Activated CD8-positive, alpha-beta memory T cell treated with anti-CD3 and anti-CD28 coated beads, Interleukin-2, amount 10 ng/mL, durations not matched to agents 7 days and 5 days (primary cell): ENCODE measurements around the gene NCKAP5. TPM values are rescaled to one million over a fixed set of nuclear protein-coding genes. Genes with fewer than 3 reads are reported as not detected.
"Not testable (repeated sequence)": the region's sequence is repeated elsewhere in the genome, so short reads cannot be mapped to it uniquely, and the experiment has no call there.

Experiments used
- ATAC-seq: fragments of 150-1000 bp; cut with Tn5 transposase; one replicate; pipeline ENCODE4 v1.10.0; 2021; ENCODE audit warnings: moderate library complexity
- CTCF ChIA-PET: fragments of 350-600 bp; sonication (Branson Sonifier 250); formaldehyde crosslinking; loops from one replicate; lab custom pipeline; 2021; ENCODE audit warnings: antibody characterized with exemption; lab: Charles Lee
- DNase-seq: peaks from one replicate; pipeline ENCODE4 v3.0.0-alpha.2; 2020
- H3K27ac Mint-ChIP-seq: one replicate; pipeline ENCODE4 v1.8.0; 2021; ENCODE audit warnings: mild to moderate bottlenecking, mixed read lengths
- H3K27me3 Mint-ChIP-seq: one replicate; pipeline ENCODE4 v1.8.0; 2021; ENCODE audit warnings: mixed read lengths
- H3K36me3 Mint-ChIP-seq: one replicate; pipeline ENCODE4 v1.8.0; 2021; ENCODE audit warnings: mild to moderate bottlenecking, mixed read lengths
- H3K4me1 Mint-ChIP-seq: one replicate; pipeline ENCODE4 v1.8.0; 2021; ENCODE audit warnings: mixed read lengths
- H3K4me3 Mint-ChIP-seq: one replicate; pipeline ENCODE4 v1.8.0; 2021; ENCODE audit warnings: mild to moderate bottlenecking, moderate library complexity, mixed read lengths
- H3K9me3 Mint-ChIP-seq: one replicate; pipeline ENCODE4 v1.8.0; 2022; ENCODE audit warnings: low read depth, mixed read lengths
- total RNA-seq, 2 experiments: library from RNA; stranded (reverse); gene quantifications; one replicate each; pipeline ENCODE4 v1.2.3, GENCODE V29; 2021

Gene NCKAP5
- total RNA-seq, 2 experiments from 2014 or later = not detected

DNA sequence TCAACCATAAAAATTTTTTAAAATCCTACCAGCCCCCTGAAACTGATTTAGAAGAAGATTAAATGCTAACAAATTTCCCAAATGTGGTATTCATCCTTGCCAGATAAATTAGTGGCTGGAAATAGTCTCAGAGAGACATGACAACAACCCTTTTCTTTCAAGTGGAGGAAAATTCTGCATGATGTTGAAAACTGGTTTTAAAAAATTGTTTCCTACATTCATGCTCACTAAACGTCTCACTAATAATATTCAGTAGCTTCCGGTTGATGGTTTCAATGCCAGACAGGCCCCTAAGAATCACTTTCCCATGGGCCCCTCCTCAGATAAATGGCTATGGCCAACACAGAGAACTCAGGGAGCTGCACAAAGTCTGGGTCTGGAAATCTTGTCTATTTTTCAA, 43.2 kb downstream of the NCKAP5 start:
- Mint-ChIP-seq H3K27me3 (no peaks in the 10 kb centered on the region), H3K9me3 (no peaks in the 10 kb centered on the region), H3K4me1 (no peaks in the 10 kb centered on the region), H3K36me3 (no peaks in the 10 kb centered on the region), H3K27ac (no peak overlapping the region), H3K4me3 (no peak overlapping the region)
- CTCF ChIA-PET = no interaction called here
- no peak for ATAC-seq
- DNase-seq = no peak

GRCh38 chr2:133523406-133523805, 44.9 kb downstream of the NCKAP5 start:
- Mint-ChIP-seq H3K27me3 (no peaks in the 10 kb centered on the region), H3K27ac (no peak overlapping the region), H3K4me3 (no peak overlapping the region), H3K36me3 (no peaks in the 10 kb centered on the region), H3K9me3 (no peaks in the 10 kb centered on the region), H3K4me1 (no peaks in the 10 kb centered on the region)
- DNase-seq (no peak), ATAC-seq (no peak)
- CTCF ChIA-PET = no interaction called here

GRCh38 chr2:133522204-133522603, 46.1 kb downstream of the NCKAP5 start:
- CTCF ChIA-PET = no interaction called here
- H3K27me3 Mint-ChIP-seq = no peaks in the 10 kb centered on the region
- no peaks in the 10 kb centered on the region for H3K9me3 Mint-ChIP-seq
- no peaks in the 10 kb centered on the region for H3K4me1 Mint-ChIP-seq
- no peaks in the 10 kb centered on the region for H3K36me3 Mint-ChIP-seq
- ATAC-seq (no peak), DNase-seq (no peak)
- H3K27ac Mint-ChIP-seq = no peak overlapping the region
- no peak overlapping the region for H3K4me3 Mint-ChIP-seq

- CTCF ChIA-PET = no interaction called here
- H3K27ac Mint-ChIP-seq = no peak overlapping the region
- no peaks in the 10 kb centered on the region for H3K4me1 Mint-ChIP-seq
- H3K36me3 Mint-ChIP-seq = no peaks in the 10 kb centered on the region
- no peaks in the 10 kb centered on the region for H3K9me3 Mint-ChIP-seq
- ATAC-seq = no peak
- no peaks in the 10 kb centered on the region for H3K27me3 Mint-ChIP-seq
- no peak overlapping the region for H3K4me3 Mint-ChIP-seq
- no peak for DNase-seq
Measured at GRCh38 chr2:133521146-133521745, 47.0 kb downstream of the NCKAP5 start.

GRCh38 chr2:133519677-133520076, 48.6 kb downstream of the NCKAP5 start:
- H3K4me1 Mint-ChIP-seq, H3K4me3 Mint-ChIP-seq, CTCF ChIA-PET, H3K27me3 Mint-ChIP-seq, H3K9me3 Mint-ChIP-seq, ATAC-seq, H3K27ac Mint-ChIP-seq, DNase-seq, H3K36me3 Mint-ChIP-seq: not testable (repeated sequence)

- H3K4me3 Mint-ChIP-seq = no peak overlapping the region
- CTCF ChIA-PET = no interaction called here
Measured at GRCh38 chr2:133518700-133519344, 49.4 kb downstream of the NCKAP5 start.

DNA sequence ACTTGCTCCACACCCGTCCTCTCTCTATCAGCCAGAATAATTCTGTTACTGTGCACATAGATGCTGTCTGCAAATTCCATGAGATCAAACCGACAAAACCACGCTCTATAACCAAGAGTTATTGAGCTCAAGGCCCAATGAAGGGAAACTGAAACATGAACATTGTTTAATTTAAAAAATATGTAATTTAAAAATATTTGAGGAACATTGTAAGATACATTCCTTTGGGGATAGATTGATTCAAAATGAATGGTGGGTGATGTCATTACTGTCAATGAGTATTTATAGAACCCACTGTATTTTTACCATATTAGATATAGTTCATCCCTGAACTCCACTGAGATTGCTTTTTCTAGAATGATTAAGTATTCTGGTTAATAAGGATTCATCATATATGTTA, 50.4 kb downstream of the NCKAP5 start:
- Mint-ChIP-seq H3K4me3 (no peak overlapping the region), H3K4me1 (no peaks in the 10 kb centered on the region), H3K27ac (no peak overlapping the region), H3K36me3 (no peaks in the 10 kb centered on the region), H3K9me3 (no peaks in the 10 kb centered on the region), H3K27me3 (no peaks in the 10 kb centered on the region)
- CTCF ChIA-PET = no interaction called here
- DNase-seq = no peak
- ATAC-seq = no peak

More at GRCh38 chr2:133518700-133519344, 49.4 kb downstream of the NCKAP5 start:
- no peaks in the 10 kb centered on the region for H3K36me3 Mint-ChIP-seq
- H3K9me3 Mint-ChIP-seq = no peaks in the 10 kb centered on the region
- ATAC-seq (no peak), DNase-seq (no peak)
- no peak overlapping the region for H3K27ac Mint-ChIP-seq
- no peaks in the 10 kb centered on the region for H3K27me3 Mint-ChIP-seq
- H3K4me1 Mint-ChIP-seq = no peaks in the 10 kb centered on the region

DNA sequence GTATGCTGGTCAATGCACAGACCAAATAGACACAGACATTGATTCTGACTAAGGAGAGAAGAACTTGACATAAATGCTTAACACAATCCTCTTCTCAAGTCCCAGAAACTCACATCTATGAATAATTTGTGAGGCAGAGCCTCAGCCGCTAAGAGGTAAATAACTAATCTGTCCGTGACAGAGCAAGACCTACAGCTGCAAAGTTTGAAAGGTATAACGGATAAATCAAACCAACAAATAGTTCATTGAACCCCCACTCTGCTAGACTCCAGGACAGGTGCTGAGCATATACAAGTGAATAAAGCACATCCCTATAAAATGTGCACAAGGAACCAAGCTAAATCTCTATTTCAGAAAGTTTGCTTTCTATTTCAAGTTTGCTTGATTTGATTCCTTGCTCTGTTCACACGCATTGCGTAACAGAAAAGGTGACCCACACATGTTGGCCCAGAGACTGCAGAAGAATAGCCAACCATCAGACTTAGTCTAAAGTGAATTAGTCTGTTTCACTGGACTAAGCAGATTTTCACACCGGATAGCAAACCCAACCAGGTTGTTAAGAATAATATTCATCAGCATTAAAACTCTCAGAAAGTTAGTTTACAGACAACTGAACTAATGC, 51.7 kb downstream of the NCKAP5 start:
- Mint-ChIP-seq H3K27me3 (no peaks in the 10 kb centered on the region), H3K27ac (no peak overlapping the region), H3K36me3 (no peaks in the 10 kb centered on the region), H3K4me3 (no peak overlapping the region), H3K9me3 (no peaks in the 10 kb centered on the region), H3K4me1 (no peaks in the 10 kb centered on the region)
- no peak for DNase-seq
- no peak for ATAC-seq
- CTCF ChIA-PET = no interaction called here

DNA sequence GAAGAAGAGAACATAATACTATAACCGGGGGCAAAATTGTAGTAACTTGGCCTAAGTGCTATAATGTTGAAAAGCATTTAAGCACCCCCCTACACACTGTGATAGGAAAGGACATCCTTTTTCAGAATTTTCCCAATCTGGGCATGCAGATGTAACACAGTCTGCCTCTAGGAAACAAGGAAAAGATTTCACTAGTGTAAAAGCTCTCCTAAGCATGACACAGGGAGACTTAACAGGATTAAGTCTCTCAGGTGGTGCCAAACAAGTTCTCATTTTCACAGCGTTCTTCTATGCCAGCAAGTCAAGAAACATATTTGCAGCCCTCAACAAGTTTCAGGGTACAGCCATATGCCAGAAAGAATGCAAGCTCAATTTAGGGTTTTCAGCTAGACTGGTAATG, 53.0 kb downstream of the NCKAP5 start:
- H3K4me1 Mint-ChIP-seq = no peaks in the 10 kb centered on the region
- no peaks in the 10 kb centered on the region for H3K27me3 Mint-ChIP-seq
- no peaks in the 10 kb centered on the region for H3K9me3 Mint-ChIP-seq
- no peak for DNase-seq
- CTCF ChIA-PET = no interaction called here
- no peak overlapping the region for H3K4me3 Mint-ChIP-seq
- H3K27ac Mint-ChIP-seq = no peak overlapping the region
- H3K36me3 Mint-ChIP-seq = no peaks in the 10 kb centered on the region
- ATAC-seq = no peak

GRCh38 chr2:133513893-133514292, 54.4 kb downstream of the NCKAP5 start:
- H3K27ac Mint-ChIP-seq = no peak overlapping the region
- DNase-seq (no peak), ATAC-seq (no peak)
- no peak overlapping the region for H3K4me3 Mint-ChIP-seq
- CTCF ChIA-PET = no interaction called here
- H3K9me3 Mint-ChIP-seq = no peaks in the 10 kb centered on the region
- no peaks in the 10 kb centered on the region for H3K36me3 Mint-ChIP-seq
- no peaks in the 10 kb centered on the region for H3K4me1 Mint-ChIP-seq
- no peaks in the 10 kb centered on the region for H3K27me3 Mint-ChIP-seq

- Mint-ChIP-seq H3K4me3 (no peak overlapping the region), H3K36me3 (no peaks in the 10 kb centered on the region), H3K9me3 (no peaks in the 10 kb centered on the region), H3K27ac (no peak overlapping the region), H3K4me1 (no peaks in the 10 kb centered on the region), H3K27me3 (no peaks in the 10 kb centered on the region)
- DNase-seq (no peak), ATAC-seq (no peak)
- CTCF ChIA-PET = no interaction called here
Measured at GRCh38 chr2:133512121-133512520, 56.1 kb downstream of the NCKAP5 start.

GRCh38 chr2:133511679-133512078, 56.6 kb downstream of the NCKAP5 start:
- no peaks in the 10 kb centered on the region for H3K36me3 Mint-ChIP-seq
- ATAC-seq (no peak), DNase-seq (no peak)
- H3K9me3 Mint-ChIP-seq = no peaks in the 10 kb centered on the region
- no peaks in the 10 kb centered on the region for H3K4me1 Mint-ChIP-seq
- no peak overlapping the region for H3K27ac Mint-ChIP-seq
- H3K27me3 Mint-ChIP-seq = no peaks in the 10 kb centered on the region
- no peak overlapping the region for H3K4me3 Mint-ChIP-seq
- CTCF ChIA-PET = no interaction called here

DNA sequence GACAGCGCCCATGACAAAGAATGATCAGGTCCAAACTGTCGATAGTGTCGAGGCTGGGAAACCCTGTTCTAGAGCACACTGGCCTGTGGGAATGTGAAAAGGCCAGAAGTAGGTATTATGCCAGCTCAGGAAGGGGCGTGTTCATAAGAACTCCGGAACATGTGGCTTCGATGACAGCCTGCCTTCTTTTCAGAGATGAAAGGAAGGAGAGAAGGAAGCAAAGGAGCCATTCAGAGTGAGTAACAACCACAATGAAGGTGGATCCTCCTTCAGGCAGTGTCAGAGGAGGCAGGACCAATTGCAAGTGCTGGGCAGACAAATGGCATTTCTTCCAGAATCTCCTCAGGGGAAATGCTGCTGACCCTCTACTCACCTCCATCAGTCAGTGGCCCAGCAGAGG, 58.5 kb downstream of the NCKAP5 start:
- Mint-ChIP-seq H3K4me3 (no peak overlapping the region), H3K9me3 (no peaks in the 10 kb centered on the region), H3K27me3 (no peaks in the 10 kb centered on the region), H3K36me3 (no peaks in the 10 kb centered on the region), H3K4me1 (no peaks in the 10 kb centered on the region), H3K27ac (no peak overlapping the region)
- DNase-seq = no peak
- CTCF ChIA-PET = no interaction called here
- no peak for ATAC-seq

- Mint-ChIP-seq H3K9me3 (no peaks in the 10 kb centered on the region), H3K27ac (no peak overlapping the region), H3K27me3 (no peaks in the 10 kb centered on the region), H3K4me1 (no peaks in the 10 kb centered on the region), H3K36me3 (no peaks in the 10 kb centered on the region), H3K4me3 (no peak overlapping the region)
- DNase-seq = no peak
- ATAC-seq = no peak
- CTCF ChIA-PET = no interaction called here
Measured at GRCh38 chr2:133508546-133509165, 59.6 kb downstream of the NCKAP5 start.
